Measurements from ENCODE around the gene FAM13B.
"Not testable (repeated sequence)": the region's sequence is repeated elsewhere in the genome, so short reads cannot be mapped to it uniquely, and the experiment has no call there.

The FAM13B gene

DNA sequence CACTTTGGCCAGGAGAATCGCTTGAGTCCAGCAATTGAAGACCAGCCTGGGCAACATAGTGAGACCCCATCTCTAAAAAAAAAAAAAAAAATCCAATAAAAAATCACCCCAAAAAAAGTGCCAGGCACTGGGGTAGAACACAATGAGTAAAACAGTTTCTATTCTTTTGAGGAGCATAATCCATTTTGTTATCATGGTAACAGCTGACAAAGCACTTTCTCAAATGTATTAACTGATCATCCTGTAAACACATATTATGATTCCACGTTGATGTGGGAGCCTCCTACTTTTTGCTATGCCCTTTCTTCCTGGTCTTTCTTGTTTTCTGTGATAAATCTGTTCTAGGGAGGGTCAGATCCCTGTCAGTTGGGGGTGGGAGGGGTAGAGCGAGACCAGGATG lies 20.7 kb upstream of the FAM13B start:
- FAIRE-seq (no peak), DNase-seq (ENCODE audit: insufficient read length) (no peak)
- TF ChIP-seq POLR2A (IDR thresholded peaks at IDR 0.05; ENCODE audit: low read depth, low read length) (no peak), POLR2AphosphoS5 (IDR thresholded peaks at IDR 0.05; ENCODE audit: low read depth, low read length) (no peak), TAF1 (IDR thresholded peaks at IDR 0.05; ENCODE audit: borderline replicate concordance, low read depth, low read length) (no peak)

DNA sequence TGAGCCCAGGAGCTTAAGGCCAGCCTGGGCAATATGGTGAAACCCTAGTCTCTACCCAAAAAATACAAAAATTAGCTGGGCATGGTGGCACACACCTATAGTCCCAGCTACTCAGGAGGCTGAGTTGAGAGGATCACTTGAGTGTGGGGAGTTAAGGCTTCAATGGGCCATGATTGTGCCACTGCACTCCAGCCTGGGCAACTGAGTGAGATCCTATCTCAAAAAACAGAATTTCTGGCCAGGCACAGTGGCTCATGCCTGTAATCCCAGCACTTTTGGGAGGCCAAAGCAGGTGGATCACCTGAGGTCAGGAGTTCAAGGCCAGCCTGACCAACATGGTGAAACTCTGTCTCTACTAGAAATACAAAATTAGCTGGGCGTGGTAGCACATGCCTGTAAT lies 19.8 kb upstream of the FAM13B start:
- FAIRE-seq = not testable (repeated sequence)

DNA sequence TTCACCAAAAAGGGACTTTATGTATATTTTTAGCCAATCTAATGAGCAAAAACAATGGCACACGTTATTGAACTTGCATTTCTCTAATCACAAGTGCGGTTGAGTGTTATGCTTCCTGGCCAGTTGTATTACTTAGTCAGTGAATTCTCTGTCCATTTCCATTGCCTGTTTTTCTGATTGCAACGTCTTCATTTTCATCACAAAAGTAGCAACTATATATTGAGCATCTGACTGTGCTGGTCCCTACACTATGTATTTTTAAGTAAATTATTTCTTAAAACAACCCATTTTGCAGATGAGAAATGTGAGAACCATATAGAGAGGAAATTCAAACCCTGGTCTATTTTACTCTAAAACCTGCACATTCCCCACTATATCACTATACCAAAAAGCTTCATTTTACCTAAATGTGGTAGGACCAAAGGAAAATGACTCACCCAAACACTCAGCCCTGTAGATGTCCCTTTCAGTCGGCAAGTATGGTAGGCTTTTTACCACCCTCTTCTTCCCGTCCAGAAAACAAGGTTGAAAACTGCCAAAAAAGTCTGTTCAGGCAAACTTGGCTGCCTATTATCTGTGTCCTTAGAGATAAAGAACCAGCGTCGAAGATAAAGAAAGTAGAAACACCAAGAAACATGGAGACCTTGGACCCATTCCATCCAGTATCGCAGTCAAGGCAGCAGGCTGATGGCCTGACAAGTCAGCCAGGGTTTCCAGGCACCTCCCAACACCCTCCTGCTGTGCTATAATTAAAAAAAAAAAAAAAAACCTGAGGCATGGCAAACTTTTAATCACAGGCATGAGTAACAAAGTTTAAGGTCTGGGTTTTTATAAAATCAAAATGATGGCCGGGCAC lies 18.8 kb upstream of the FAM13B start:
- TF ChIP-seq TAF1 (IDR thresholded peaks at IDR 0.05; ENCODE audit: borderline replicate concordance, low read depth, low read length) (no peak), POLR2A (IDR thresholded peaks at IDR 0.05; ENCODE audit: low read depth, low read length) (no peak), POLR2AphosphoS5 (IDR thresholded peaks at IDR 0.05; ENCODE audit: low read depth, low read length) (no peak)
- FAIRE-seq = no peak
- no peak for DNase-seq (ENCODE audit: insufficient read length)

More for the DNA sequence above, 19.8 kb upstream of the FAM13B start:
- not testable (repeated sequence) for DNase-seq (ENCODE audit: insufficient read length)

DNA sequence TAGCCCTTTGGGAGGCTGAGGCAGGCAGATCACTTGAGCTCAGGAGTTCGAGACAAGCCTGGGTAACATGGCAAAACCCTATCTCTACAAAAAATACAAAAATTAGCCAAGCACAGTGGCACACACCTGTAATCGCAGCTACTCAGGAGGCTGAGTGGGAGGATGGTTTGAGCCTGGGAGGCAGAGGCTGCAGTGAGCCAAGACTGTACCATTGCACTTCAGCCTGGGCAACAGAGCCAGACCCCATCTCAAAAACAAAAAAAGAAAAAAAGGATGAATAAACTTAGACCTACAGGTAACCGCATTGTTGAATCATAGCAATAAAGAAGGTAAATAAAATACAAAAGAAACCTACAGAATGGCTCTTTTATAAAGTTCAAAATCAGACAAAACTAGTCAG lies 12.4 kb upstream of the FAM13B start:
- not testable (repeated sequence) for DNase-seq (ENCODE audit: insufficient read length)
- FAIRE-seq = peak; percentile 17

DNA sequence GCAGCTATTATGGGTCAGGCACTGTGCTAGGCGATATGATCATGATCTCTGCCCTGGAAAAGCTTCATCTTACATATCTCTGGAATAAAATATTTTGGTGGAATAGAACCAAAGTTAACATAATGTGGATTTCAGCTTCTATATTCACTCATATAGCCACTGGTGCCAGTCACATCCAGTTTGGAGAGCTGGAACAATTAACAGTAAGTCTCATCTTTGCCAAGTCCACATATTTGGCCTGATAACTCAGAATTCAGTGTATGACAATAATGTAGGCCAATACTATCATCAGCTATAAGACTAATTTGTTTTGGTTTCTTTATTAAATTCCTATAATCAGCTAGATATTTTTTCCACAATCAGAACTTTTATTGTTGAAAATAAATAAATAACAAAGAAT lies 5.9 kb upstream of the FAM13B start:
- no peak for TF ChIP-seq POLR2AphosphoS5 (IDR thresholded peaks at IDR 0.05; ENCODE audit: low read depth, low read length)
- no peak for TF ChIP-seq TAF1 (IDR thresholded peaks at IDR 0.05; ENCODE audit: borderline replicate concordance, low read depth, low read length)
- TF ChIP-seq POLR2A (IDR thresholded peaks at IDR 0.05; ENCODE audit: low read depth, low read length) = no peak
- FAIRE-seq (no peak), DNase-seq (ENCODE audit: insufficient read length) (no peak)

- DNase-seq (ENCODE audit: insufficient read length) = no peak
- FAIRE-seq = peak; percentile 33
- TF ChIP-seq POLR2AphosphoS5 (IDR thresholded peaks at IDR 0.05; ENCODE audit: low read depth, low read length) (no peak), POLR2A (IDR thresholded peaks at IDR 0.05; ENCODE audit: low read depth, low read length) (no peak), TAF1 (IDR thresholded peaks at IDR 0.05; ENCODE audit: borderline replicate concordance, low read depth, low read length) (no peak)
Measured at GRCh38 chr5:138037907-138038633, 5.2 kb upstream of the FAM13B start.

DNA sequence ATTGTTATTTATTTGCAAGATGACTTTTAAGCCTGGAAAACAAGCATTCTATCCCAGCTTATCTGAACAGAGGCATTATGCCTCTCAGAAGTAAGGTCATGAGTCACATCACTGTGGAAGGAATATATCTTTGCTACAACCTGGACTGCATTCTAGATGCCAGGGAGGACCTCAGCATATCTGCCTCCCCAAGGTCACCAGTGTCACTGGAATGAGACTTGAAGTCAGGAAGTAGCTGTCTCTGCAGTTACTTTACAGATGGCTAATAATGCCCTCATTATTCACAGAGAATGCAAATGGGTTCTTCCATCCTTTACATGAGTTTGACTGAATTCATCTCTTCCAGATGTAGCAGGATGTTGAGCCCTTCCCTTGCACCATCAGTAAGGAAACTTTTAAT lies 4.4 kb upstream of the FAM13B start:
- peak; percentile 54 for FAIRE-seq
- TF ChIP-seq TAF1 (IDR thresholded peaks at IDR 0.05; ENCODE audit: borderline replicate concordance, low read depth, low read length) (no peak), POLR2AphosphoS5 (IDR thresholded peaks at IDR 0.05; ENCODE audit: low read depth, low read length) (no peak), POLR2A (IDR thresholded peaks at IDR 0.05; ENCODE audit: low read depth, low read length) (no peak)
- DNase-seq (ENCODE audit: insufficient read length) = no peak

- no peak for TF ChIP-seq TAF1 (IDR thresholded peaks at IDR 0.05; ENCODE audit: borderline replicate concordance, low read depth, low read length)
- no peak for TF ChIP-seq POLR2AphosphoS5 (IDR thresholded peaks at IDR 0.05; ENCODE audit: low read depth, low read length)
- no peak for TF ChIP-seq POLR2A (IDR thresholded peaks at IDR 0.05; ENCODE audit: low read depth, low read length)
- FAIRE-seq (peak; percentile 90), DNase-seq (ENCODE audit: insufficient read length) (peak; percentile 18)
Measured at GRCh38 chr5:138035605-138036537, 3.0 kb upstream of the FAM13B start.

GRCh38 chr5:138033907-138034306 lies 1.0 kb upstream of the FAM13B start:
- no peak for TF ChIP-seq POLR2AphosphoS5 (IDR thresholded peaks at IDR 0.05; ENCODE audit: low read depth, low read length)
- no peak for TF ChIP-seq TAF1 (IDR thresholded peaks at IDR 0.05; ENCODE audit: borderline replicate concordance, low read depth, low read length)
- no peak for TF ChIP-seq POLR2A (IDR thresholded peaks at IDR 0.05; ENCODE audit: low read depth, low read length)
- FAIRE-seq (peak; percentile 65), DNase-seq (ENCODE audit: insufficient read length) (no peak)

- DNase-seq (ENCODE audit: insufficient read length) = no peak
- no peak for TF ChIP-seq TAF1 (IDR thresholded peaks at IDR 0.05; ENCODE audit: borderline replicate concordance, low read depth, low read length)
- TF ChIP-seq POLR2AphosphoS5 (IDR thresholded peaks at IDR 0.05; ENCODE audit: low read depth, low read length) = no peak
- no peak for TF ChIP-seq POLR2A (IDR thresholded peaks at IDR 0.05; ENCODE audit: low read depth, low read length)
- FAIRE-seq = peak; percentile 17
Measured at GRCh38 chr5:138033386-138033808, 518 bp upstream of the FAM13B start.

DNA sequence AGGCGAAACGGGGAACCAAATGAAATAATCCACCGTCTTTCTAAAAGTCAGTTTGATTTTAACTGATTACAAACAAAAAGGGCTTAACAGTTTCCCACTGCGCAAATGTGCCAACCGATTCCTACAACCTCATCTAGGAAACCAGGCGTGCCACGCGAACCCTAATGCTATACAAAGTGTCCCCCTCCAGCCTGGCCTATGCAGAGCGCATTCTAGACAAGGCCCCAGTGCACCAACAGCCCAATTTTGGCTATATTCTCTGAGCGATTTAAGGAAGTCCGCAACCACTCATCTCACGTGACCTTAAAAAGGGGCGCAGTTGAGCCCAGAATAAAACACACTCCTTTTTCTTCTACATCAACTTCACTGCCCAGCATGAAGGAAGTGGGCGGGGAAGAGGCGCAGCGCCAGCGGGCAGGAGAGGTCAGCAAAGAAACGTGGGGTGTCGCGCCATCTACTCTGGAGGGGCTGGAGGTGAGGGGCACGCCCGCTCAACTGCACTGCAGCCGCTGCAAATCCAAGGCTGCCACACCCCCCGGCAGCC lies 779 bp downstream of the FAM13B start:
- TF ChIP-seq TAF1 (IDR thresholded peaks at IDR 0.05; ENCODE audit: borderline replicate concordance, low read depth, low read length) (no peak), POLR2A (IDR thresholded peaks at IDR 0.05; ENCODE audit: low read depth, low read length) (peak; percentile 11; the same call in 1 of the 2 replicates)
- DNase-seq (ENCODE audit: insufficient read length) (peak; percentile 45), FAIRE-seq (no peak)
